Measurements from ENCODE around the gene BDKRB1. TPM values are rescaled to one million over a fixed set of nuclear protein-coding genes. Genes with fewer than 3 reads are reported as not detected.
"Not testable (repeated sequence)": the region's sequence is repeated elsewhere in the genome, so short reads cannot be mapped to it uniquely, and the experiment has no call there.

The BDKRB1 gene
- total RNA-seq, 1 donor from 2014 or later: not detected

DNA sequence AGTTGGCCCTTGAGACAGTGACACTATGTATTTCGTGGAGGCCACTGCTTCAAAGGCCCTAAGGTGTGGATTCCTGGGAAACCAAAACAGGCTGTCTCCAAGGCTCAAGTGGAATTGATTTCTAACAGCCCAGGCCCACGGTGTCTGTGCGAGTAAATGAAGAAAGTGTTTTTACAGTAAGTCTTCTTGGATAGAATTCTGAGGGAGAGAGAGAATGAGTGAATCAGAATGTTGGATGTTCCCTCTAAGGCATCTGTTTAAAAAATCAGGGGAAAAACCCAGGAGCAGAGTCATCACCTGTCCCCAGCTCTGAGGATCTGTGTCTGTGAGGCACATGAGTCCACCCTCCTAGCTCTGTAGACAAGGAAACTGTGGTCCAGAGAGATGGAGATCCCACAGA, 22.3 kb upstream of the BDKRB1 start:
- no peak for DNase-seq (ENCODE audit: low read depth in 2 of 2)

DNA sequence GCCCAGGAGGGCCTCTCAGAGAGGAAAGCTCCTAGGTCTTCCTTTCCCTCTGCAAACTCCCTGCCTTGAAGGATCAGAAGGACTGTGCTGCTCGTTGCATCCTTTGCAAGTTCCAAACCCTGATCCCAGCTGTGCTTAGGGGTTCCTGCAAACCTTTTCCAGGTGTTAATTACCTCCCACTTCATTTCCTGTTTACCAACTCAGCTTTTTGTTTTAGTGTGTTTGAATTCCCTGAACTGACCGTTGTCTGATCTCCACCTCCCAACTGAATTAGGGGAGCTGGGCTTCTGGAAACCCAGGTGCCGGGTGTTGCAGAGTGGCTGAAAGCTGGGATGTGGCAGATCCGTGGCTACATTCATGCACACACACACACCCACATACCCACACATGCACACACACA, 20.6 kb upstream of the BDKRB1 start:
- DNase-seq (ENCODE audit: low read depth in 2 of 2): no peak

DNA sequence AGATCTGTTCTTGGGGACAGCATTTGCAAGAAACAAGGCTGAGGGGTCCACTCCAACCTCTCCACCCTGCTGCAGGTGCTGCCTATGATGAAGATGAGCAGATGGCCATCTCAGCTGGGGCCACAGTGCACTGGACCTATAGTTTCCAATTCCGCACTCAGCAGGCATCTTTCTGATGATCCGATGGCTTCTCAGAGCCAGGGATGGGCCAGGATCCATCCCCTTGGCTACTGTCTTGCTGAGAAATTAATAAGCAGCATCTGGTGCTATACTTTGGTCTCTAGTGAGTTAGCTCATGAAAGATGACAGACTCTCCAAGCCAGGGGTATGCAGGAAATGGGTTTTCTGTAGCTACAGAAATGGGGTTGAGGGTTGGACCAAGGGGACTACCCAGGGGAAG, 18.4 kb upstream of the BDKRB1 start:
- no peak for DNase-seq (ENCODE audit: low read depth in 2 of 2)

DNA sequence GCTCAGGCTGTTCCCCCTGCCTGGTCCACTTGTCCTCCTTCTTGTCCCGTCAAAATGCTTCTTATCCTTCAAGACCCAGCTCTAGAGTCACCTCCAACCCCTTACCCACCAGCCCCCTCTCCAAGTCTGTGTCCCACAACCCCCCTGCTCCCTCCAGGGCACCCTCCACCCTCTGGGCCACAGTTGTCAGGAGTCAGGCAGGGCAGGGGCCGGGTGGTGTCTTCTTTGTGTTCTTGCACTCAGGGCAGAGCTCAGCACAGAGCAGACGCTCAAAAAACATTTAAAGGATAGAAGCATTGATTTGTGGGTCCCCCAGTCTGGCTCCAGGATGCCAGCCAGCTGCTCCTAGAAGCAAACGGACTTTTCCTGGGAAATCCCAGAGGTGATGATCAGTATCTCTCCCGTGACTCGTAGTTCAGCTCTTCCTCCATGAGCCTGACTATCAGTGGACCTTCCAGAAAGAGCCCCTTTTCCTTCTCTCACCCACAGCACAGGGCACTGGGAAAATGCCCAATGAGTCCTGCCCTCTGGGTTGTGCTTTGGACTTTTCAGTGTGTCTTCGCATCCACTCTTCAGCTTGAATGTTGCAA, 17.2 kb upstream of the BDKRB1 start:
- no peak for DNase-seq (ENCODE audit: low read depth in 2 of 2)

DNA sequence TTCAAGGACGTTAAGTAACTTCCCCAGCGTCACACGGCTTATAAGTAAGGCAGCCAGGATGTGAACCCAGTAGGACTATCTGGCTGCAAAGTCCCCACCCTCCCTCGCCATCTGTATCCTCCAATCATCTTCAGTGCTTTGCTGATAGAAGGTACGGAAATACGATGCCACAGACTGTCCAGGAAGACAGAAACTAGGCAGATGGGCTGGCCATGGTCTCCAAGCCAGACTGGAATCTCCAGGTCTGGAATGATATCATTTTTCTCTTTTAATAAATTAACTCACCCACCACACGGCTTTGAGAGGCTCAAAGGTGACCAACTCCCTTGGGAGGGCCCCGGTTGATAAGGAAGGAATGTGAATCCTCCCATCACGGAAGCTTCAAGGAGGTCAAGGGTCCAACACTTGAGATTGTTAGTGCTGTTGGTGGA, 16.3 kb upstream of the BDKRB1 start:
- no peak for DNase-seq (ENCODE audit: low read depth in 2 of 2)

DNA sequence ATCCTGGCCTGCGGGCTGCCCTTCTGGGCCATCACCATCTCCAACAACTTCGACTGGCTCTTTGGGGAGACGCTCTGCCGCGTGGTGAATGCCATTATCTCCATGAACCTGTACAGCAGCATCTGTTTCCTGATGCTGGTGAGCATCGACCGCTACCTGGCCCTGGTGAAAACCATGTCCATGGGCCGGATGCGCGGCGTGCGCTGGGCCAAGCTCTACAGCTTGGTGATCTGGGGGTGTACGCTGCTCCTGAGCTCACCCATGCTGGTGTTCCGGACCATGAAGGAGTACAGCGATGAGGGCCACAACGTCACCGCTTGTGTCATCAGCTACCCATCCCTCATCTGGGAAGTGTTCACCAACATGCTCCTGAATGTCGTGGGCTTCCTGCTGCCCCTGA, 15.4 kb upstream of the BDKRB1 start:
- no peak for DNase-seq (ENCODE audit: low read depth in 2 of 2)

DNA sequence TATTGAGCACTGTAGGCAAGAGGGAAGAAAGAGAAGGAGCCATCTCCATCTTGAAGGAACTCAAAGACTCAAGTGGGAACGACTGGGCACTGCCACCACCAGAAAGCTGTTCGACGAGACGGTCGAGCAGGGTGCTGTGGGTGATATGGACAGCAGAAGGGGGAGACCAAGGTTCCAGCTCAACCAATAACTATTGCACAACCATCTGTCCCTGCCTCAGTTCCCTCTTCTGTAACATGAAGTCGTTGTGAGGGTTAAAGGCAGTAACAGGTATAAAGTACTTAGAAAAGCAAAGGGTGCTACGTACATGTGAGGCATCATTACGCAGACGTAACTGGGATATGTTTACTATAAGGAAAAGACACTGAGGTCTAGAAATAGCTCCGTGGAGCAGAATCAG, 13.9 kb upstream of the BDKRB1 start:
- no peak for DNase-seq (ENCODE audit: low read depth in 2 of 2)

DNA sequence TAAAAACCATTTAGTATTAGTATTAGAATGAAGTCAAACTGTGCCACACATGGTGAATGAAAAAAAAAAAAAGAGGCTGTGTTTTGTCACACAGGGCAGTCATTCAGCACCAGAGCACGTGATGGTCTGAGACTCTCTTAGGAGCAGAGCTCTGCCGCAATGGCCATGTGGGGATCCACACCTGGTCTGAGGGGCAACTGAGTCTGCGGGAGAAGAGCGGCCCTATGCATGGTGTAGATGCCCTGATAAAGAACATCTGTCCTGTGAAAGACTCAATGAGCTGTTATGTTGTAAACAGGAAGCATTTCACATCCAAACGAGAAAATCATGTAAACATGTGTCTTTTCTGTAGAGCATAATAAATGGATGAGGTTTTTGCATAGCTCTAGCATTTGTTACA, 12.2 kb upstream of the BDKRB1 start:
- DNase-seq (ENCODE audit: low read depth in 2 of 2): no peak

DNA sequence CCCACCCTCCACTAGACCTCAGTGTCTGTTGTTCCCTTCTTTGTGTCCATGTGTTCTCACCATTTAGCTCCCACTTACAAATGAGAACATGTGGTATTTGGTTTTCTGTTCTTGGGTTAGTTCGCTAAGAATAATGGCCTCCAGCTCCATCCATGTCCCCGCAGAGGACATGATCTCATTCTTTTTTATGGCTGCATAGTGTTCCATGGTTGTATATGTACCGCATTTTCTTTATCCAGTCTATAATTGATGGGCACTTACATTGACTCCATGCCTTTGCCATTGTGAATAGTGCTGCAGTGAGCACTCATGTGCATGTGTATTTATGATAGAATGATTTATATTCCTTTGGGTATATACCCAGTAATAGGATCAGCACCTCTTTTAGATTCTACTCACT, 10.9 kb upstream of the BDKRB1 start:
- DNase-seq (ENCODE audit: low read depth in 2 of 2): not testable (repeated sequence)

DNA sequence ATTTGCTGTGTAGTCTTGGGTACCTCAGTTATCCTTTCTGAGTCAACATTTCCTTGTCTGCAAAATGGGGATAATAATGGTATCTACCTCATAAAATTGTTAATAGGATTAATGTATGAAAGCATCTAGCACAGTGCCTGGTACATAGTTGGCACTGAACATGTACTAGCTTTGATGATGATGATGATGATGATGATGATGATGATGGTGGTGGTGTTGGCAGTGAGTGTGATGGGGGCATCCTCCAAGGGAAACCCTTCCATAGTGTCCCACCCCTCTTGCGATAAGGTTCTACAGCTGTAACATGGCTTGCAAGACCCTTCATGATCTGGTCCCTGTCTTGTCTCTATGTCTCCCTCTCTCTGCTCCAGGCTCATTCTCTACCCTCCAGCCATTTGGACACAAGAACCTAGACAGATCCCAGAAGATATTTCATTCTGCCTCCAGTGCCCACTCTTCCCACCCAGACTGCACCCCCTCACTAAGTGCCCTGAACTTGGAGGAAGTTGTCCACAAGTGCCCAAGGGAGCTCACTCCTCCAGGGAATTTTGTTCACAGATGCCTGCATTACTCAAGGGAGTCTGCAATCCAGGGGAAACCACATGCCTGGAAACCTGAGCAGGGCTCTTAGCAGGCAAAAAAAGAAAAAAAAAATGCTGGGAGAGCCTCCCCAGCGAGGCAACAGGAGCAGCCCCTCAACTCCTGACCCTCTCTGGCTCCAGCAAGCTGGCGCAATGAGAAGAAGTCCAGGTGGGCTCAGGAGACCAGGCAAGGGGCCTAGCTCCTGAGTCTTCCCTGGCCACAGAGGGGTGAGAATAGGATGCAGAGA, 10.1 kb upstream of the BDKRB1 start:
- DNase-seq (ENCODE audit: low read depth in 2 of 2): no peak

DNA sequence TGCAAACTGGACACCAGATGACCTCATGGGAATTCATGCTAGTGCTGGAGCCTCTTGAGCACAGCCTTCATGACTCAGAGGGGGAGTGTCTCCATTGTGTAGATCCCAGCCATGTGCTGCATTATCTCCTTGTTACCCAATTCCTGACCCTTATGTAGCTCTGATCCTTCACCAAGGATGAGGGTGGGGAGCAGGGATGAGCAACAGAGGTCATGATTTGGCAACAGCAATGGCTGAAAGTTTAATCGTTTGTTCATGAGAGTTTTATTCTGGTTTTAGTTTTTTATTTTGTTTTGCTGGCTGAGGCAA, 9.5 kb upstream of the BDKRB1 start:
- DNase-seq (ENCODE audit: low read depth in 2 of 2): no peak

DNA sequence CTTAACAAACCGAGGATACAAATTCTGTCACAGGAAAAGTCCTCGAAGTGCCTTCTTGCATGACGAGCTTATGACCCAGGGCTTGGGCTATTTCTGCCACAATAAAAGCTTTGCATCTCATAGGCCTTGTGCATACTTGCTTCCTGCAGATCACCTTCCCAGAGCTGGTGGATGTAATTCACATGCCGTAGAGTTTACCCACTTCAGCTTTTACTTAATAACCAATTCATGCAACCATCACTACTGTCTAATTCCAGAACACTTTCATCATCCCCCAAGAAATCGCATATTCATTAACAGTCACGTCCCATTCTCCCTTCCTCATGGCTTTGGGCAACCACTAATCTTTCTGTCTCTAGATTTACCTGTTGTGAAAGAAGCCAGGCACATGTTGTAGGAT, 9.0 kb upstream of the BDKRB1 start:
- no peak for DNase-seq (ENCODE audit: low read depth in 2 of 2)

DNA sequence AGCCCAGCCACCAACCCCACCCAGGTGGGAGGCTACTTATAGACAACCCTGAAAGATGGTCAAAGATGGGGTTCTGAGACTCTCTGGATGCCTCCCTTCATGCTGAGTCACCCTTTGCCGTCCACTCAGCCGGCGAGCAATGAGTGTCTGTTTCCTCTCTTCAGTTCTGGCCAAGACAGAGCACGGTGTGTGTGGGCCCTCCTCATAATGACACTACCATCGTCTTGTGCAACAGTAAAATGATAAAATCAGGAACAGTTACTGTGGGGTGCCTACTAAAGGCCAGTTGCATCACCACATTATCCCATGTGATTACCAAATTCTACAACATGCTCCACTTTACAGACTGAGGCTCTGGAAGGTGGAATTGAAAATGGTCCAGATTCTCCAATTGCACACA, 7.0 kb upstream of the BDKRB1 start:
- no peak for DNase-seq (ENCODE audit: low read depth in 2 of 2)

DNA sequence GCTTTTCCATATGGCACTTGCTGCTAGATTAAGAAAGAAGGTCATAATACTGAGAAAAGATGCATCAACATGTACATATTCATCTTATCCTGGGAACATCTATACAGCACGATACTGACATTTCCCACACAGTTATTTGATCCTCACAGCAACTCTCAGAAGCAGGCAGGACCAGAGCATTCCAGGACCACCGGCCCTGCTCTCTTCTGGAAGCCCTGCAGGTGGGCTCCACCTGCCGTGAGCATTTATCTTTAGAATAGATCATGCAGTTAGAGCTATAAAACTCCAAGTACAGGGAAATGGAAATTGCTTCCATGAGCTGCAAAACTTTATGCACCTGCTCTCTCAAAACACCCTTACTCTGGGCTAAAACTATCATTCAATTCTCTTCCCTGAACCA, 5.5 kb upstream of the BDKRB1 start:
- no peak for DNase-seq (ENCODE audit: low read depth in 2 of 2)

DNA sequence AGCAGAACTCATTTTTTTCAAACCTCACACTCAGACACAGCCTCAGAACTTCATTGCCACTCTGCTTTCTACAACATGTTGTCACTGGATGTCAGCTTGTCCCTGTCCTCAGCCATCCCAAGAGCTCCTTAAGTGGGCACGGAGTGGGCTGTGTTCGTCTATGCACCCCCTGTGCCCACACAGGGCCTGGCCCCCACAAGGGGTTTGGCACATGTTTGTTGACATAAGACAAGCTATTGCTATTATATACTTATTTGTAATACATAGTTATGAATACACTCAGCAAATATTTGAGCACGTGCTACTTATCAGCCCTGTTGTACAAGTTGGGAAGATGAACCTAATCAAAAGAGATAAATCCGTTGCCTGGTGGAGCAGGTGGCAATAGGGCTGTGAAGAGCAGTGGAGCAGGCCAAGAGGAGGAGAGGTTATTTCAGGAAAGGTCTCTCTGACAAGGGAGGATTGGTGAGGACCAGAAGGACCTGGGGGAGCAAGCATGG, 4.3 kb upstream of the BDKRB1 start:
- no peak for DNase-seq (ENCODE audit: low read depth in 2 of 2)

DNA sequence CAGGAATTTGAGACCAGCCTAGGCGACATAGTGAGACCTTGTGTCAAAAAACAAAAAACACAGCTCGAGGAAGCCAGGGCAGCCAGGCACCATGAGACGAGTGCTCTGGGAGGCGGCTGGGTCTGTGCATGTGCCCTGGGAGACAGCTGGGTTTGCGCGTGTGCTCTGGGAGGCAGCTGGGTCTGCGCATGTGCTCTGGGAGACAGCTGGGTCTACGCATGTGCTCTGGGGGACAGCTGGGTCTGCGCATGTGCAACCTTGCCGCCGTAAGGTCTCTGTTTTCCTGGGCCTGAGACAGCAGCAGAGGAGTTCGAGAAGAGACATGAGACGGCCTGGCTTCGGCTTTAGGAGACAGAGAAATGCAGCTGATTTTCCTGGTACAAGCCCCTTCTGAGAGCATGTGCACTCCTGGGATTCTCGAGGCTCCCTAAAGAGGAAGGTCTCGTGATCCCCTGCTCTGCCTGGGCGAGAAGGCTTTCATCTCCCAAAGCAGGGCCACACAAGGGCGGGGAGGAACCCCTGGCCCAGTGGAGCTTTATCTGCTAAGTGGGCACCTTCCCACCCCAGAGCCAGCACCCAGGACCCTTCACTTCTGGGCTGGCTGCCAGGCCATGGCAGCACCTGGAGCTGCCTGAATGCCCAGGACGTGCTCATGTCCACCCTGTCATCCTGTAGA, 3.5 kb upstream of the BDKRB1 start:
- no peak for DNase-seq (ENCODE audit: low read depth in 2 of 2)

DNA sequence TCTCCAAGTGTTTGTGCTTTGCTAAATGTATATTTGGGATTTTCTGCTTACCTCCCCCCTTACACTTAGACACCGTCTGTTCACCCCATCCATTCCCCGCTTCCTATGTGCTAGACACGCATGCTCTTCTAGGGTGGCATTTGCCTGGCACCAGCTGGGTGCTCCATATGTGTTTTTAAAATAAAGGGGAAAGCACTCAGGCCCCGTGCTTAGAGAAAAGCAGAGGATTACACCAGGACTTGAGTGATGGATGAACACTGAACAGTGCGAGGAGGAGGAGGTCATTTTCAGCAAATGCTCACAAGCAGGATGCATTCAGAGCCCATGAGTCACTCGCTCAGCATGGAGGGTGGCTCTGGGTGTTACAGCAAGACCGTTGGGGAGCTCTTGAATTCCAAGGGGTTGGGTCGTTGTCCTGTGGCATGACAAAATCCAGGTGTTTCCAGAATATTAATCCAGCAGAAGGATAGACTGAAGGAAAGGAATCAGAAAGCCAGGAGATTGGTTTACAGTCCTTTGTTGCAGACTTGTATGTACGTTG, 2.9 kb upstream of the BDKRB1 start:
- no peak for DNase-seq (ENCODE audit: low read depth in 2 of 2)

DNA sequence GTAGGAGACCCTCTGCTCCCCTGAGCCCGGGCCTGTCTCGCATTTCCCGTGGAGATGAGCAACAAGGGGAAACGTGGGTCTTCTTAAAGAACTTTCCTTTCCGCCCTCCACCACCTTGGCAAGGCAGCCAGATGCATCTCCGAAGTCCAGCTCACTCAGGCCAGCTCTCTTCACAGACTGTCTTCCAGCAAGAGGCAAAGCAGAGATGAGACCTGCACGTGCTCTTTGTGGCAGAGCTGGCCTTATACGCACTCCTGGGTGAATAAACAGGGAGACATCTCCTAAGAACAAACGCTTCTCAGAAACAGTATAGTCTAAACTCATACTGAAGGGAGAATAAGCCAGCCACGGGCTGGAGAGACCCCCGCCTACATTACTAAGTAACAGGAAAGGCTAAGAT, 1.3 kb upstream of the BDKRB1 start:
- no peak for DNase-seq (ENCODE audit: low read depth in 2 of 2)

DNA sequence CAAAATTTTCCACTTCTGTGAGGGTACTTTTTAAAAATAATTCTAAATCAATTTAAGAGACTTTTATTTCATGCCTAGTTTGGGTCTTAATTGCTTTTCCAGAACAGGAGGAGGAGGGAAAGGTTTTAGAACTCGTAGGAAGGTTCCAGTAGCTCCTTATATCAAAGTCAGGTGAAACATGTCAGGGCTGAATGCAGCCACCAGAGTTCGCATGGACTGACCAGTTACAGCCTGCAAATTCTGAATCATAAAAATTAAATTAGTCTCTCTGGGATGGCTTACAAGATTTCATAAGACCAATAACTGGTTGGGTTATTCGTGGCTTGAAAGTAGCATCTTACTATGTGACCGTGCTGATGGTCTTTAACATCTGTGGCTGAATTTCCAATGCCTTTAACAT, 397 bp downstream of the BDKRB1 start:
- DNase-seq (ENCODE audit: low read depth in 2 of 2): peak in 1 of 2 donors; percentile 26

DNA sequence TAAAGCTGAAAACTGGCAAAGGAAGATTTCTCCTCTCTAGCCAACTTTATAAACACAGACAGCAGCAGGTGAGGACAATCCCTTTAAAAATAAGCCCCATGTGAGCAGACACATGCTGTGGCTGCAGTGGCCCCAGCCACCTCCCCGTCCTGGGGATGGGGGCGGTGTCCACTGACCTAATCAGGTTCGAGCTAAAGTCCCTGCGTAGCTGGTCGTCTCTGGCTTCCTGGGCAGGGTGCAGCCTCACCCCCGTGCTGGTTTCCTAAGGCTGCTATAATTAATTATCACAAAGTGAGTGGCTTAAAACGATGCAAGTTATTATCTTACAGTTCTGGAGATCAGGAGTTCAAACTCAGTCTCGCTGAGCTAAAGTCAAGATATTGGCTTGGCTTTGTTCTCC, 1.0 kb downstream of the BDKRB1 start:
- no peak for DNase-seq (ENCODE audit: low read depth in 2 of 2)

DNA sequence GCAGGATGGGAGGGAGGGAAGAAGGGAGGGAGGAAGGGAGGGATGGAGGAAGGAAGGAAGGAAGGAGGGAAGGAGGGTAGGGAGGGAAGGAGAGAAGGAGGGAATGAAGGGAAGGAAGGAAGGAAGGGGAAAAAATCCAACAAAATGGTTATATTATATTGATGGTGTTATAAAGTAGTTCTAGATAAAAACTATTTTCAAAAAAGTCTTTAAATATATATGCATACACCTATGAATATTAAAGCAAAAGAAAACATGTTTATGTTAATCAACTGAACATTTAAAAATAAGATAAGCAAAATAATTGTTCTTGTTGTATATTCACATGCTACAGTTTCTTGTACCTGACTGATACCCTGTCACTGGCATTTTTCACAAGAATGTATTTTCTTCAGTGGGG, 1.9 kb downstream of the BDKRB1 start:
- DNase-seq (ENCODE audit: low read depth in 2 of 2): no peak

DNA sequence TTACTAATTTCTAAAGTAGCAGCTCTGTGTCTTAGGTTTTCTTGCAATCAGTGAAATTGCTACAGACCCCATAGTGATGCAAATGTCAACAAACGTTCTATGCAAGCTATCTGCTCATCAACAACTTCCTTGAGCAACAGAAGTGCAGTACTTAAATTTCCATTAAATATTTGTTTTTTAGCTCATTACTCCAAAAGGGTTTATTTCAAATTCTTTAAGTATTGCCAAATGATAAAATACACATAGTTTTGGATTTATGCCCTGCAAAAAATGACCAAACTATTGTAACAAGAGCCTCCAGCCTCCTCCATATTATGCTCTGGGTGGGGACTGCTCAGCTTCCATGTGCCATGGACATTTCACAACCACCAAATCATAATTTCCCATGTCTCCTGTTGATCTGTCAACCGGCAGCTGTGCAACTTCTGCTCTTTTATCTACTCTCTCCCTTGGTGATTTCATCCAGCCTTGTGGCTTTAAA, 4.4 kb downstream of the BDKRB1 start:
- DNase-seq (ENCODE audit: low read depth in 2 of 2): no peak
